Measurements from ENCODE around the gene CASK.

The CASK gene

DNA sequence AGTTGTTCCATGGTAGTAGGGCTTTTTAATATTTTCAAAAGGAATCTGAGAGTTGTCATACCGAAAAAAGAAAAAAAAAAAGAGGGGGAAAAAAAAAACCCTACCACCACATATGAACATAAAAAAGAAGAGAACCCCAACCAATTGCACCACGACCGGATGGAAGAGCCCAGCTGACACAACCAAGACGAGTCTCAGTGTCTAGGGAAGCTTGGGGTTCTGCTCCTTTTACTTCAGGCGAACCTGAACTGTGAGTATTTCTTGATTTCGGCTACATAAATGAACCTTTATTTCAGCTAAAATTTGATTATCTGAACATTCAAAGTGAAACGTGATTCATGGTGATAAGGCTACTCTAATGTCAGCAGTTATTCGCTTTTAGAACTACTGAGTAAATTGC is 234.5 kb downstream of the CASK start, which contains the start of gene GPR34:
TSS of gene GPR34 (plus strand) at position 139 of the 400 bp plus-strand sequence. CDS start 6,661 bp downstream, outside the sequence.
- no peak for TF ChIP-seq EZH2 (IDR thresholded peaks at IDR 0.05; ENCODE audit: borderline replicate concordance, low read depth, low read length, severe bottlenecking)
- TF ChIP-seq, protein P1, sequence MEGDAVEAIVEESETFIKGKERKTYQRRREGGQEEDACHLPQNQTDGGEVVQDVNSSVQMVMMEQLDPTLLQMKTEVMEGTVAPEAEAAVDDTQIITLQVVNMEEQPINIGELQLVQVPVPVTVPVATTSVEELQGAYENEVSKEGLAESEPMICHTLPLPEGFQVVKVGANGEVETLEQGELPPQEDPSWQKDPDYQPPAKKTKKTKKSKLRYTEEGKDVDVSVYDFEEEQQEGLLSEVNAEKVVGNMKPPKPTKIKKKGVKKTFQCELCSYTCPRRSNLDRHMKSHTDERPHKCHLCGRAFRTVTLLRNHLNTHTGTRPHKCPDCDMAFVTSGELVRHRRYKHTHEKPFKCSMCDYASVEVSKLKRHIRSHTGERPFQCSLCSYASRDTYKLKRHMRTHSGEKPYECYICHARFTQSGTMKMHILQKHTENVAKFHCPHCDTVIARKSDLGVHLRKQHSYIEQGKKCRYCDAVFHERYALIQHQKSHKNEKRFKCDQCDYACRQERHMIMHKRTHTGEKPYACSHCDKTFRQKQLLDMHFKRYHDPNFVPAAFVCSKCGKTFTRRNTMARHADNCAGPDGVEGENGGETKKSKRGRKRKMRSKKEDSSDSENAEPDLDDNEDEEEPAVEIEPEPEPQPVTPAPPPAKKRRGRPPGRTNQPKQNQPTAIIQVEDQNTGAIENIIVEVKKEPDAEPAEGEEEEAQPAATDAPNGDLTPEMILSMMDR (IDR thresholded peaks at IDR 0.05; ENCODE audit: borderline replicate concordance, extremely low read depth, low read length, poor library complexity, severe bottlenecking): no peak
- H3K9ac ChIP-seq (ENCODE audit: low read depth, low read length): no peak within 1 kb of the TSS
- no peaks in the 10 kb centered on the region for H3K27me3 ChIP-seq (ENCODE audit: insufficient read depth, low read length, poor library complexity)
- H3K79me2 ChIP-seq (ENCODE audit: insufficient read depth, low read length): no peaks in the 10 kb centered on the region
- H3K36me3 ChIP-seq (ENCODE audit: insufficient read depth, low read length): peaks cover 4% of the 10 kb centered on the region; the same call in 1 of the 2 replicates
- no peak within 1 kb of the TSS for H3K4me2 ChIP-seq (ENCODE audit: insufficient read depth, low read length)
- no peaks in the 10 kb centered on the region for H3K4me1 ChIP-seq (ENCODE audit: insufficient read depth, low read length)
- DNase-seq (no peak), ATAC-seq (ENCODE audit: insufficient read depth, low read depth) (no peak)
- H2AFZ ChIP-seq (ENCODE audit: low read depth, low read length): no peak within 1 kb of the TSS
- H3K9me3 ChIP-seq (ENCODE audit: insufficient read depth, low read length, severe bottlenecking): no peaks in the 10 kb centered on the region
- H4K20me1 ChIP-seq (ENCODE audit: insufficient read depth, low read length): no peaks in the 10 kb centered on the region
- no peak within 1 kb of the TSS for H3K4me3 ChIP-seq (ENCODE audit: low read depth in 1 of 2, low read length in 2 of 2)
- no peak within 1 kb of the TSS for H3K27ac ChIP-seq (ENCODE audit: low read length)

DNA sequence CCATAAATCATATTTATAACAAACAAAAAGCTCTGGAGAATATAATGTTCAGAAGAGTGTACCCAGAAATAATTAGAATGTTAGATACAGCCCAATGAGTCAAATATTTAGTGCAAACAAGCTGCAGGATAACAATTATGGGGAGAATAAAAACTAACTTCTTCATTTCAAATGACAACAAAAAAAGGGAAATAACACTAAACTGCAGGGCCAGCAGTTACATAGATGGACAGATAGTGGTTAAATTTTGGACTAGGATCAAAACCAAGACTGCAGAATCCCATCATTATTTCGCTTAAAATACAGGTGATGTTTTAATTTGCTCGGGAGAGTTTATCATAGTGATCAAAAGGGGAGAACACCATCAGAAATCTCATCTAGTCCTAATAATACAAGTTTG is 235.2 kb downstream of the CASK start:
- Histone ChIP-seq H3K4me3 (ENCODE audit: low read depth in 1 of 2, low read length in 2 of 2) (no peak overlapping the region), H3K79me2 (ENCODE audit: insufficient read depth, low read length) (no peaks in the 10 kb centered on the region), H3K4me1 (ENCODE audit: insufficient read depth, low read length) (no peaks in the 10 kb centered on the region), H2AFZ (ENCODE audit: low read depth, low read length) (no peak overlapping the region), H3K27me3 (ENCODE audit: insufficient read depth, low read length, poor library complexity) (no peaks in the 10 kb centered on the region), H3K36me3 (ENCODE audit: insufficient read depth, low read length) (peaks cover 4% of the 10 kb centered on the region; the same call in 1 of the 2 replicates), H4K20me1 (ENCODE audit: insufficient read depth, low read length) (no peaks in the 10 kb centered on the region), H3K9ac (ENCODE audit: low read depth, low read length) (no peak overlapping the region), H3K4me2 (ENCODE audit: insufficient read depth, low read length) (no peak overlapping the region), H3K9me3 (ENCODE audit: insufficient read depth, low read length, severe bottlenecking) (no peaks in the 10 kb centered on the region), H3K27ac (ENCODE audit: low read length) (no peak overlapping the region)
- DNase-seq (no peak), ATAC-seq (ENCODE audit: insufficient read depth, low read depth) (no peak)
- TF ChIP-seq EZH2 (IDR thresholded peaks at IDR 0.05; ENCODE audit: borderline replicate concordance, low read depth, low read length, severe bottlenecking): no peak
- TF ChIP-seq, protein P1 (IDR thresholded peaks at IDR 0.05; ENCODE audit: borderline replicate concordance, extremely low read depth, low read length, poor library complexity, severe bottlenecking): no peak

GRCh38 chrX:41686788-41687187 is 236.6 kb downstream of the CASK start:
- no peak overlapping the region for H2AFZ ChIP-seq (ENCODE audit: low read depth, low read length)
- H4K20me1 ChIP-seq (ENCODE audit: insufficient read depth, low read length): no peaks in the 10 kb centered on the region
- no peaks in the 10 kb centered on the region for H3K79me2 ChIP-seq (ENCODE audit: insufficient read depth, low read length)
- ATAC-seq (ENCODE audit: insufficient read depth, low read depth): no peak
- H3K9me3 ChIP-seq (ENCODE audit: insufficient read depth, low read length, severe bottlenecking): no peaks in the 10 kb centered on the region
- H3K4me2 ChIP-seq (ENCODE audit: insufficient read depth, low read length): no peak overlapping the region
- H3K27me3 ChIP-seq (ENCODE audit: insufficient read depth, low read length, poor library complexity): no peaks in the 10 kb centered on the region
- H3K9ac ChIP-seq (ENCODE audit: low read depth, low read length): no peak overlapping the region
- H3K27ac ChIP-seq (ENCODE audit: low read length): no peak overlapping the region
- no peaks in the 10 kb centered on the region for H3K4me1 ChIP-seq (ENCODE audit: insufficient read depth, low read length)
- no peak for TF ChIP-seq EZH2 (IDR thresholded peaks at IDR 0.05; ENCODE audit: borderline replicate concordance, low read depth, low read length, severe bottlenecking)
- TF ChIP-seq, protein P1 (IDR thresholded peaks at IDR 0.05; ENCODE audit: borderline replicate concordance, extremely low read depth, low read length, poor library complexity, severe bottlenecking): no peak
- no peak for DNase-seq
- H3K36me3 ChIP-seq (ENCODE audit: insufficient read depth, low read length): peaks cover 4% of the 10 kb centered on the region; the same call in 1 of the 2 replicates
- no peak overlapping the region for H3K4me3 ChIP-seq (ENCODE audit: low read depth in 1 of 2, low read length in 2 of 2)

All from DND-41 (cell line).